GM19025 (cell line): ENCODE results near the gene TMTC1.

ENCODE experiments used
- ATAC-seq: cut with Tn5 transposase; IDR thresholded peaks from one replicate; pipeline ENCODE4 v1.9.1; 2021; ENCODE audit warnings: mild to moderate bottlenecking, low read depth, moderate library complexity; ENCODE audit not compliant: unreplicated experiment

The TMTC1 gene

DNA sequence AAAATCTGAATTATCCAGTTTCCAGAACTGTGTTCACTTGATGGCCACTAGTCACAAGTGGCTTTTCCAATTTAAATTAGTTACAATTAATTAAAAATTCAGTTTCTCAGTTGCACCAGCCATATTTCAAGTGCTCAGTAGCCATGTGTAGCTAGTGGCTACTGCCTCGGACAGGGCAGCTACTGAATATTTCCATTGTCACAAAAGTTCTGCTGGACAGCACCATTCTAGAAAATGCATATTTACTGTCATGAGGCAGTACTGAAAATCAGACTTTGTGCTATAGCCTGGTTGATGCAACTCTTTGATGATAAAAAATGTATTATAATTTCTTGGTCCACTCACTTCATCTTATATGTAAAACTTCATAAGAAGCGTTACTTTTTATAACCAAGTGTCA, 274.8 kb downstream of the TMTC1 start:
- ATAC-seq: no peak

GRCh38 chr12:29505122-29505521, 278.6 kb downstream of the TMTC1 start:
- ATAC-seq: no peak

DNA sequence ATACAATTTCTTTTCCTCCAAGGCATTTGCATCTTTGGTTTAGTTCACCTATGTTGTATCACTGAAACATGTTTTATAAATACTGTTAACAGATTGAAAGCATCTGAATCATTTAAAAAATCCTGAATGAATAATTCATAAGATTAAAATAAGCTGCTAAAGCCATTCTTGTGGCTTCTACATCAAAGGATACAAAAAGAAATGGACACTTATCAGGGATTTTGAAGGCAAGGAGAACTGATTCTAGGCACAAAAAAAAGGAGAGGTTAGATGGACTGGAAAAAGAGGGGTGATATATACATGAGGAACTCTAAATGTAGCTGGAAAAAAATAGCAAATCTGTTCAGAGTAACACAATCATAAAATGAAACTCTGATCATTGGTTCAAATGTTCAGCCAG, 280.5 kb downstream of the TMTC1 start:
- ATAC-seq: no peak

GRCh38 chr12:29499235-29499634, 284.5 kb downstream of the TMTC1 start:
- no peak for ATAC-seq

GRCh38 chr12:29497588-29497987, 286.2 kb downstream of the TMTC1 start, which contains the start of gene OVCH1:
TSS of gene OVCH1 (minus strand) at chr12:29497686. CDS start at chr12:29497686, 0 bp downstream.
- ATAC-seq: no peak

DNA sequence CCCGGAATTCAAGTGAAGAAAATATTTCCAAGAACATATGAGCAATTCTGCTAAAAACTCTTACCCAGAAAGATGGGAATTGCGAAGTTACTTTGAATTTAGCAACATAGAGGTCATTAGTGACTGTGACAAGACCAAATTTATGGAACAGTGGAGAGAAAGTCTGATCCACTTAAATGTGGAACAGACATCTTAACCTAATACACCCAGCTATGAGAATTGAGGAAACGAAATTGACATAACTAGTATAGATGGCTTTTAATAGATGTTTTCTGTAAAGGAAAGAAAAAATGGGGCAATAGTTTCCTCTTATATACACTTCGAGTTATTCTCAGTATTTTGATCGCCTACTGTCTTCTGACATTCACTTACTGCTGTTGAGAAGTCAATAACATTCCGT, 290.9 kb downstream of the TMTC1 start:
- ATAC-seq: no peak

DNA sequence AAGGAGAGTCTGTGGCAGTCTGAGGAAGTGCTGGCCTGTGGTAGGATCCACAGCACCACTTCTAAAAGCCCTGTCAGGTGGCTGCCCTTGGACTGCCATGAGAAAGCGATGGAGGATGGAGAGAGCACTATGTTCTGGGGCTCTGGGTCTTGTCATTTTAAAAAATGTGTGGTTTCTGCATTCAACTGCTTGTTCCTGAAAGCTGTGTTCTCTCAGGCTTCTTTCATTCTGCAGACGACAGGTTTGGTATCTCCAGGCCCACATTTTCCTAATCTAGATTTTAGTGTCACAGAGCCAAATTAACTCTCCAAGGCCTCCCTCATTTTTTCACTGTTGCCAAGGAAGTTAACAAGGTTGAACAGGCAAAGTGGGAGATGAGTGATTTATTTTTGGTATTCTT, 296.8 kb downstream of the TMTC1 start:
- ATAC-seq: no peak

DNA sequence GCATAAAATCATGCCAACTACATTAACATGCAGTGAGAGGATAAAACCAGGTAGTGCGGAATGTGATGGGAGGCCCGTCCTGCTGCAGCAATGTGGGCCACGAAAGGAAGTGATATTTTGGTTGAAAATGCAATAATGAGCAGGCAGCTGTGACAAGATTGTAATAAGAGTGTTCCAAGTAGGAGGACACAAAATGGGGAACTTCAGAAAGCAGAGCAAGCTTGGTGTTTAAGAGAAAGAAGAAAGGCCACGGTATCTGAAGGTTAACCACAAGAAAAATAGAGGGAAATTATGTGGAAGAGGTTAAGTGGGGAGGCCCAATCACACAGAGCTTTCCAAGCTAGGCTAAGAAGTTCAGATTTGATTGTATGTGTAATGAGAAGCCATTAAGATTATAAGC, 320.5 kb downstream of the TMTC1 start:
- no peak for ATAC-seq

- ATAC-seq: no peak
These were observed 323.7 kb downstream of the TMTC1 start for GRCh38 chr12:29460082-29460481.

- ATAC-seq: no peak
These were observed 328.7 kb downstream of the TMTC1 start for GRCh38 chr12:29455087-29455486.

GRCh38 chr12:29451888-29452287, 331.9 kb downstream of the TMTC1 start:
- no peak for ATAC-seq
